Ecto neural progenitor cell (in vitro differentiated cells): ENCODE measurements around the gene ARFGEF2.
"Not testable (repeated sequence)": the region's sequence is repeated elsewhere in the genome, so short reads cannot be mapped to it uniquely, and the experiment has no call there.

Source experiments
- DNase-seq: peaks from one replicate; pipeline ENCODE4 v3.0.0-alpha.2; 2018; ENCODE audit warnings: low spot score

ARFGEF2 gene

GRCh38 chr20:49078310-49078709, 156.8 kb downstream of the ARFGEF2 start:
- no peak for DNase-seq

- DNase-seq = not testable (repeated sequence)
Observed at GRCh38 chr20:49082295-49082694, 160.8 kb downstream of the ARFGEF2 start.
